Nephron (organoid): ENCODE results near the gene ETV6.
A peak's percentile ranks its signal among the peaks of the same experiment; 100 is the strongest.

ENCODE experiments used
- H3K27ac Mint-ChIP-seq, 3 experiments: 2 replicates each; pipeline ENCODE4 v1.8.0; 2020; ENCODE audit warnings: mixed read lengths in 3 of 3, mild to moderate bottlenecking in 2 of 3, moderate library complexity in 1 of 3
- H3K27me3 Mint-ChIP-seq: 2 replicates; pipeline ENCODE4 v1.8.0; 2021; ENCODE audit warnings: low read depth, mild to moderate bottlenecking, moderate library complexity, mixed read lengths
- H3K36me3 Mint-ChIP-seq: 2 replicates; pipeline ENCODE4 v1.8.0; 2020; ENCODE audit warnings: low read depth, mixed read lengths
- H3K4me1 Mint-ChIP-seq: 2 replicates; pipeline ENCODE4 v1.8.0; 2020; ENCODE audit warnings: mixed read lengths
- H3K4me3 Mint-ChIP-seq, 3 experiments: 2 replicates each; pipeline ENCODE4 v1.8.0; 2020; ENCODE audit warnings: mild to moderate bottlenecking in 3 of 3, mixed read lengths in 3 of 3, moderate library complexity in 2 of 3
- H3K9me3 Mint-ChIP-seq: 2 replicates; pipeline ENCODE4 v1.8.0; 2020; ENCODE audit warnings: mixed read lengths
- CTCF ChIP-seq, 3 experiments: fragments of 200-600 bp; sonication (generic); IDR thresholded peaks; one replicate each; pipeline ENCODE4 v1.5.0; 2021; ENCODE audit warnings: antibody characterized with exemption in 3 of 3; ENCODE audit not compliant: unreplicated experiment in 3 of 3

ETV6 gene

GRCh38 chr12:11854011-11854499, 204.6 kb downstream of the ETV6 start:
- Mint-ChIP-seq H3K4me3 (no peak overlapping the region), H3K36me3 (peaks cover 35% of the 10 kb centered on the region), H3K27me3 (no peaks in the 10 kb centered on the region), H3K9me3 (no peaks in the 10 kb centered on the region), H3K27ac (no peak overlapping the region), H3K4me1 (peaks cover 14% of the 10 kb centered on the region)
- no peak for TF ChIP-seq CTCF (IDR thresholded peaks at IDR 0.05; ENCODE audit: unreplicated experiment in 3 of 3)

GRCh38 chr12:11855983-11856374, 206.5 kb downstream of the ETV6 start:
- Mint-ChIP-seq H3K36me3 (peaks cover 40% of the 10 kb centered on the region), H3K9me3 (no peaks in the 10 kb centered on the region), H3K4me3 (no peak overlapping the region), H3K27me3 (no peaks in the 10 kb centered on the region), H3K4me1 (peaks cover 14% of the 10 kb centered on the region), H3K27ac (peak overlapping the region; percentile 12 to 53 (median 25))
- no peak for TF ChIP-seq CTCF (IDR thresholded peaks at IDR 0.05; ENCODE audit: unreplicated experiment in 3 of 3)

GRCh38 chr12:11856971-11857370, 207.5 kb downstream of the ETV6 start:
- Mint-ChIP-seq H3K4me3 (no peak overlapping the region), H3K36me3 (peaks cover 43% of the 10 kb centered on the region), H3K27ac (no peak overlapping the region), H3K9me3 (no peaks in the 10 kb centered on the region), H3K27me3 (no peaks in the 10 kb centered on the region), H3K4me1 (peaks cover 18% of the 10 kb centered on the region)
- no peak for TF ChIP-seq CTCF (IDR thresholded peaks at IDR 0.05; ENCODE audit: unreplicated experiment in 3 of 3)

GRCh38 chr12:11859705-11860425, 210.4 kb downstream of the ETV6 start:
- Mint-ChIP-seq H3K27me3 (no peaks in the 10 kb centered on the region), H3K4me3 (no peak overlapping the region), H3K9me3 (peaks cover 2% of the 10 kb centered on the region), H3K4me1 (peaks cover 35% of the 10 kb centered on the region), H3K36me3 (peaks cover 37% of the 10 kb centered on the region), H3K27ac (no peak overlapping the region)
- no peak for TF ChIP-seq CTCF (IDR thresholded peaks at IDR 0.05; ENCODE audit: unreplicated experiment in 3 of 3)

GRCh38 chr12:11861155-11861863, 211.8 kb downstream of the ETV6 start:
- peaks cover 10% of the 10 kb centered on the region for H3K9me3 Mint-ChIP-seq
- peaks cover 26% of the 10 kb centered on the region for H3K4me1 Mint-ChIP-seq
- no peak for TF ChIP-seq CTCF (IDR thresholded peaks at IDR 0.05; ENCODE audit: unreplicated experiment in 3 of 3)
- H3K36me3 Mint-ChIP-seq = peaks cover 41% of the 10 kb centered on the region
- H3K27me3 Mint-ChIP-seq = no peaks in the 10 kb centered on the region
- H3K4me3 Mint-ChIP-seq = no peak overlapping the region
- H3K27ac Mint-ChIP-seq = peak overlapping the region in 1 of 3 experiments; percentile 78
